A673 (cell line): ENCODE data around the gene C19orf53. TPM values are rescaled to one million over a fixed set of nuclear protein-coding genes. Genes with fewer than 3 reads are reported as not detected.
A peak's percentile ranks its signal among the peaks of the same experiment; 100 is the strongest.

ENCODE experiments used
- BruUV-seq: library from RNA; stranded (reverse); fragments of 400-500 nt; replicated peaks from 2 replicates; lab custom pipeline; 2021; lab: Mats Ljungman, UMichigan
- CTCF ChIA-PET: fragments of 300-600 bp; sonication (Branson Sonifier 250); formaldehyde crosslinking; loops from one replicate; lab custom pipeline; 2022; ENCODE audit warnings: antibody characterized with exemption; lab: Charles Lee
- POLR2A ChIA-PET: fragments of 300-600 bp; sonication (Branson Sonifier 250); formaldehyde crosslinking; loops from one replicate; lab custom pipeline; 2022; ENCODE audit warnings: antibody characterized with exemption; ENCODE audit not compliant: low non-redundant PET; lab: Charles Lee
- DNase-seq: peaks from one replicate; pipeline ENCODE4 v3.0.0-alpha.2; 2015; ENCODE audit warnings: low spot score
- H3K27ac ChIP-seq: fragments of 200-600 bp; sonication (generic); 2 replicates; pipeline ENCODE4 v1.5.1; 2016; ENCODE audit warnings: mixed run types, low read depth, mild to moderate bottlenecking, mixed read lengths, antibody characterized with exemption, low read length; ENCODE audit not compliant: poor library complexity, severe bottlenecking
- H3K27me3 ChIP-seq: fragments of 200-600 bp; sonication (generic); replicated peaks from 2 replicates; pipeline ENCODE4 v1.6.1; 2017; ENCODE audit warnings: mixed run types, low read depth, mild to moderate bottlenecking, mixed read lengths, antibody characterized with exemption, low read length; ENCODE audit not compliant: insufficient read depth, poor library complexity
- H3K36me3 ChIP-seq: fragments of 200-600 bp; sonication (generic); 2 replicates; pipeline ENCODE4 v1.6.1; 2016; ENCODE audit warnings: mixed run types, mild to moderate bottlenecking, mixed read lengths, antibody characterized with exemption, low read length; ENCODE audit not compliant: insufficient read depth, poor library complexity, severe bottlenecking
- H3K4me1 ChIP-seq: fragments of 200-600 bp; sonication (generic); 2 replicates; pipeline ENCODE4 v1.6.1; 2017; ENCODE audit warnings: mixed run types, mild to moderate bottlenecking, mixed read lengths, antibody characterized with exemption, low read length; ENCODE audit not compliant: insufficient read depth, poor library complexity, severe bottlenecking
- H3K4me3 ChIP-seq: fragments of 200-600 bp; sonication (generic); 2 replicates; pipeline ENCODE4 v1.5.1; 2016; ENCODE audit warnings: low read depth, mixed run types, mild to moderate bottlenecking, mixed read lengths, low read length; ENCODE audit not compliant: poor library complexity, severe bottlenecking
- H3K9me3 ChIP-seq: fragments of 200-600 bp; sonication (generic); 2 replicates; pipeline ENCODE4 v1.6.1; 2016; ENCODE audit warnings: mixed run types, low read depth, mild to moderate bottlenecking, mixed read lengths, antibody characterized with exemption, low read length; ENCODE audit not compliant: poor library complexity, severe bottlenecking
- CTCF ChIP-seq: fragments of 300-800, 200-600 bp; sonication (generic); conservative IDR thresholded peaks from 2 replicates; pipeline ENCODE4 v1.5.1; 2017; ENCODE audit warnings: low read depth, mild to moderate bottlenecking, antibody characterized with exemption, low read length, moderate library complexity, mixed read lengths
- EZH2 ChIP-seq: fragments of 200-600 bp; sonication (generic); IDR thresholded peaks from 2 replicates; pipeline ENCODE4 v1.6.1; 2017; ENCODE audit warnings: borderline replicate concordance, low read depth, mild to moderate bottlenecking, mixed read lengths, antibody characterized with exemption, low read length; ENCODE audit not compliant: poor library complexity, severe bottlenecking
- intact Hi-C: fragments of 100-400 bp; cut with micrococcal nuclease; formaldehyde crosslinking; loops from one replicate; pipeline ENCODE4 v1.10.0; 2022; ENCODE audit not compliant: unreplicated experiment
- total RNA-seq: library from RNA; stranded (reverse); gene quantifications from 2 replicates; pipeline ENCODE4 v1.2.3, GENCODE V29; 2021

C19orf53 gene
- total RNA-seq, 1 experiment from 2014 or later = 140 TPM

DNA sequence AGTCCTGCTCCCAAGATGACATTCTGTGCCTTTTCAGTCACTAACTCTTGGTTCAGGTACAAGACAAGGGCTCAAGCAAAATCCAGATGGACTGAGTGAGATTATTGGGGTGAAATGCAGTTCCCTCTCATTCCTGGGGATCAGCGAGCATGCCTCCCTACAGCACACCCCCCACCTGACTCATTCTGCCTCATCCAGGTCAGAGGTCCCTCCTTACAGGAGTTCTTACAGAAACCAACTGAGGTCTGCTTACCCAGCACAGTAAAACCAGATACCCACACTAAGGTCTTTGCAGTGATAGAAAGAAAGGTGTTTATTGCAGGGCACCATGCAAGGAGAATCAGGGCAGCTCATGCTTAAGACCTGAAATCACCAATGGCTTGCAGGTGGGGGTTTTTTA is 31.5 kb upstream of the C19orf53 start:
- no peaks in the 10 kb centered on the region for H3K27me3 ChIP-seq
- BruUV-seq = no TSS peak
- ChIA-PET POLR2A (no interaction called here), CTCF (no interaction called here)
- H3K27ac ChIP-seq = no peak overlapping the region
- peaks cover 4% of the 10 kb centered on the region for H3K9me3 ChIP-seq
- no peak for TF ChIP-seq EZH2
- TF ChIP-seq CTCF = no peak
- DNase-seq = no peak
- no peaks in the 10 kb centered on the region for H3K36me3 ChIP-seq
- no peaks in the 10 kb centered on the region for H3K4me1 ChIP-seq
- no peak overlapping the region for H3K4me3 ChIP-seq
- intact Hi-C loops = no loop called here

DNA sequence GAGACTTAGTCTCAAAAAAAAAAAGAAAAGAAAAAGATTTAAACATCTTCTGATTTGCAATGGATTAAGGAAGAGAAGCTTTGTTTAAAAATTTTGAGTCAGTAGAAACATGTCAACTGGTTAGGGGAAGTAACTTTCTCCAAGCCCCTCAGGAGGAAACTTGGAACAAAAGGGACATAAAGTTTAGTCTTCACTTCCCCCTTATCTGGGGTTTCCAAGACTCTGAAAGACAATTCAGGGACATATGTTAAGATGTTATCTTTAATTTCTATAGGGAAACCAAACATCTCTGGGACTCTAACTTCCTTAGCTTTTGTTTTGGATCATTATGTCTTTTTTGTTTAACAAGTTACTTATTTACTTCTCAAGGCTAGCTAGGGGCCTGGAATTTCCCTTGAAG is 30.1 kb upstream of the C19orf53 start:
- BruUV-seq = no TSS peak
- CTCF ChIA-PET = no interaction called here
- no peak for TF ChIP-seq CTCF
- no peak for TF ChIP-seq EZH2
- peaks cover 4% of the 10 kb centered on the region for H3K9me3 ChIP-seq
- no peaks in the 10 kb centered on the region for H3K27me3 ChIP-seq
- H3K27ac ChIP-seq = no peak overlapping the region
- POLR2A ChIA-PET = no interaction called here
- no peak overlapping the region for H3K4me3 ChIP-seq
- H3K4me1 ChIP-seq = peaks cover 5% of the 10 kb centered on the region
- no peak for DNase-seq
- no peaks in the 10 kb centered on the region for H3K36me3 ChIP-seq
- intact Hi-C loops = no loop called here

- peak overlapping the region; percentile 98 for H3K4me3 ChIP-seq
- peaks cover 4% of the 10 kb centered on the region for H3K9me3 ChIP-seq
- ChIA-PET POLR2A (no interaction called here), CTCF (interaction anchor here (1.0 to 1.5 kb wide), 2 partner anchors 26 to 115 kb away, joined by 3 read pairs; no protein-coding TSS in a partner anchor)
- H3K4me1 ChIP-seq = peaks cover 5% of the 10 kb centered on the region
- DNase-seq = no peak
- BruUV-seq = no TSS peak
- no peak overlapping the region for H3K27ac ChIP-seq
- intact Hi-C loops = no loop called here
- TF ChIP-seq CTCF = no peak
- TF ChIP-seq EZH2 = no peak
- H3K36me3 ChIP-seq = peaks cover 3% of the 10 kb centered on the region
- no peaks in the 10 kb centered on the region for H3K27me3 ChIP-seq
Measured at GRCh38 chr19:13747098-13747453, 27.2 kb upstream of the C19orf53 start.
